HepG2 (cell line): ENCODE results near the gene PLCL2. TPM values are rescaled to one million over a fixed set of nuclear protein-coding genes. Genes with fewer than 3 reads are reported as not detected.
A peak's percentile ranks its signal among the peaks of the same experiment; 100 is the strongest.

Experiments used
- ATAC-seq: fragments of 200-7000 bp; cut with Tn5 transposase; 3 replicates; pipeline ENCODE4 v1.9.1; 2020; ENCODE audit warnings: mild to moderate bottlenecking, moderate library complexity
- BruUV-seq: library from RNA; stranded (reverse); fragments of 400-500 nt; replicated peaks from 2 replicates; lab custom pipeline; 2021; lab: Mats Ljungman, UMichigan
- CTCF ChIA-PET: fragments of 300-600 bp; formaldehyde crosslinking; extraction: SDS; loops from one replicate; lab custom pipeline; 2021; ENCODE audit warnings: low total read pairs, inconsistent platforms, low intra/inter-chr PET ratio; lab: Yijun Ruan, JAX
- POLR2A ChIA-PET: fragments of 350-600 bp; sonication (Branson Sonifier 250); formaldehyde crosslinking; loops from one replicate; lab custom pipeline; 2020; ENCODE audit warnings: antibody characterized with exemption, inconsistent platforms; lab: Yijun Ruan, JAX
- DNase-seq: peaks from one replicate; pipeline ENCODE4 v3.0.0-alpha.2; 2015; ENCODE audit warnings: low spot score
- FAIRE-seq: peaks from 3 replicates; lab custom pipeline; 2011; peaks lifted over from hg19 to GRCh38; lab: Jason Lieb, UNC
- H2AFZ ChIP-seq: one replicate; pipeline ENCODE4 v1.6.1; 2011; ENCODE audit warnings: low read length, inconsistent platforms
- H3K27ac ChIP-seq: fragments of 300-600 bp; 3 replicates; pipeline ENCODE4 v1.8.0; 2011; ENCODE audit warnings: mixed run types, mild to moderate bottlenecking, mixed read lengths, low read length, inconsistent platforms; ENCODE audit not compliant: insufficient read depth; ENCODE audit errors: extremely low read length
- H3K27me3 ChIP-seq, 2 experiments: fragments of 200-600 bp in 1 of 2; 2 replicates in 1 of 2; 3 replicates in 1 of 2; pipeline versions ENCODE4 v1.6.0 to v1.8.0; 2011; ENCODE audit warnings: low read length in 2 of 2, mild to moderate bottlenecking in 2 of 2, moderate library complexity in 2 of 2, inconsistent platforms in 1 of 2; ENCODE audit not compliant: insufficient read depth in 2 of 2, control insufficient read depth in 1 of 2
- H3K36me3 ChIP-seq, 2 experiments: fragments of 200-600 bp in 1 of 2; replicated peaks in 1 of 2; 2 replicates in 1 of 2; 3 replicates in 1 of 2; pipeline versions ENCODE4 v1.5.1 to v1.8.0; 2011; ENCODE audit warnings: low read length in 2 of 2, inconsistent platforms in 1 of 2; ENCODE audit not compliant: insufficient read depth in 2 of 2, control insufficient read depth in 1 of 2
- H3K4me1 ChIP-seq: 2 replicates; pipeline ENCODE4 v1.5.1; 2012; ENCODE audit warnings: low read length, inconsistent platforms; ENCODE audit not compliant: insufficient read depth
- H3K4me2 ChIP-seq: 2 replicates; pipeline ENCODE4 v1.6.0; 2011; ENCODE audit warnings: low read depth, low read length, inconsistent platforms
- H3K4me3 ChIP-seq, 3 experiments: fragments of 200-600 bp in 1 of 3; sonication (generic), shearing (Covaris generic) in 1 of 3; replicated peaks in 1 of 3; 2 replicates each; pipeline ENCODE4 v1.5.1; 2011 to 2016; ENCODE audit warnings: low read length in 3 of 3, inconsistent platforms in 2 of 3, low read depth in 2 of 3, mild to moderate bottlenecking in 2 of 3, control low read depth in 1 of 3, mixed read lengths in 1 of 3; ENCODE audit not compliant: insufficient read depth in 1 of 3
- H3K79me2 ChIP-seq: one replicate; pipeline ENCODE4 v1.6.1; 2011; ENCODE audit warnings: low read length, inconsistent platforms; ENCODE audit not compliant: insufficient read depth
- H3K9ac ChIP-seq: 2 replicates; pipeline ENCODE4 v1.6.0; 2011; ENCODE audit warnings: mild to moderate bottlenecking, low read depth, low read length, inconsistent platforms; ENCODE audit not compliant: insufficient read depth
- H3K9me3 ChIP-seq: 2 replicates; pipeline ENCODE4 v1.5.1; 2012; ENCODE audit warnings: mild to moderate bottlenecking, low read length
- H4K20me1 ChIP-seq: 2 replicates; pipeline ENCODE4 v1.6.0; 2011; ENCODE audit warnings: inconsistent platforms, mild to moderate bottlenecking, low read length, moderate library complexity; ENCODE audit not compliant: insufficient read depth
- HIVEP1 ChIP-seq: sonication (generic); formaldehyde crosslinking; IDR thresholded peaks from 2 replicates; pipeline ENCODE4 v1.4.0; 2020; ENCODE audit warnings: mild to moderate bottlenecking, missing genetic modification reagents
- IRF9 ChIP-seq: sonication (generic); formaldehyde crosslinking; IDR thresholded peaks from 2 replicates; pipeline ENCODE4 v1.8.0; 2022; ENCODE audit warnings: missing genetic modification reagents, mild to moderate bottlenecking, borderline replicate concordance
- KLF12 ChIP-seq: sonication (generic); formaldehyde crosslinking; IDR thresholded peaks from 2 replicates; pipeline ENCODE4 v1.4.0; 2020; ENCODE audit warnings: missing genetic modification reagents, borderline replicate concordance
- MIER2 ChIP-seq: IDR thresholded peaks from 2 replicates; pipeline ENCODE4 v1.6.1; 2016; ENCODE audit warnings: missing biosample characterization, missing genetic modification reagents
- ZNF7 ChIP-seq: IDR thresholded peaks from 2 replicates; pipeline ENCODE4 v1.6.1; 2016; ENCODE audit warnings: missing biosample characterization, missing genetic modification reagents
- ZNF790 ChIP-seq: sonication (generic); formaldehyde crosslinking; IDR thresholded peaks from 2 replicates; pipeline ENCODE4 v1.8.0; 2022; ENCODE audit warnings: missing genetic modification reagents, mild to moderate bottlenecking, borderline replicate concordance
- WGBS: methylation state at CpG from one replicate; pipeline ENCODE4 v1.1.6; 2017; ENCODE audit warnings: low lambda C conversion rate; 5-methylcytosine and 5-hydroxymethylcytosine counted together
- in situ Hi-C: cut with HindIII; loops from 2 replicates; pipeline ENCODE4 v1.10.0; 2017; ENCODE audit warnings: low pct_unique_long_range_greater_than_20kb; ENCODE audit not compliant: extremely low pct_ligation_motif_present
- intact Hi-C: fragments of 100-400 bp; cut with micrococcal nuclease; formaldehyde crosslinking; loops from one replicate; pipeline ENCODE4 v1.10.0; 2022; ENCODE audit not compliant: unreplicated experiment
- polyA plus RNA-seq, 8 experiments: library from polyadenylated mRNA; depleted of rRNA in 3 of 8; stranded (reverse) in 7 of 8; unstranded in 1 of 8; fragments of >200 nt; fragmentation: Illumina TruSeq in 4 of 8; extraction: Trizol in 4 of 8; gene quantifications; 2 replicates each; pipeline versions ENCODE4 v1.2.1 to v1.2.3, GENCODE V29; 2011 to 2016; ENCODE audit warnings: low read depth in 4 of 8, missing spikeins in 1 of 8, mixed read lengths in 1 of 8; ENCODE audit not compliant: insufficient read depth in 1 of 8
- total RNA-seq, 5 experiments: library from RNA; depleted of rRNA; stranded (reverse); fragments of >200 nt; fragmentation: Illumina TruSeq; extraction: Trizol; gene quantifications; 2 replicates each; pipeline ENCODE4 v1.2.3, GENCODE V29; 2016; ENCODE audit warnings: low read depth in 1 of 5

The PLCL2 gene
- total and polyA plus RNA-seq, 2 of the 13 experiments (the other 11 are each of a cell fraction or from before 2014, with no cell fraction given), result not detected

- H3K4me3 ChIP-seq, result no peak overlapping the region
- no peak overlapping the region for H3K27ac ChIP-seq
- H3K79me2 ChIP-seq, result no peaks in the 10 kb centered on the region
- POLR2A ChIA-PET, result no interaction called here
- H3K9ac ChIP-seq, result no peak overlapping the region
- TF ChIP-seq MIER2 (CRISPR knock-in tag) (no peak), ZNF790 (CRISPR knock-in tag) (no peak), KLF12 (CRISPR knock-in tag) (no peak), HIVEP1 (CRISPR knock-in tag) (no peak)
- no peak overlapping the region for H2AFZ ChIP-seq
- intact Hi-C loops, result no loop called here
- H3K36me3 ChIP-seq, result no peaks in the 10 kb centered on the region
- H4K20me1 ChIP-seq, result no peaks in the 10 kb centered on the region
- in situ Hi-C loops, result no loop called here
- DNase-seq (no peak), FAIRE-seq (no peak), ATAC-seq (no peak)
- H3K4me1 ChIP-seq, result no peaks in the 10 kb centered on the region
- H3K9me3 ChIP-seq, result no peaks in the 10 kb centered on the region
- peaks cover 0 to 3% of the 10 kb centered on the region in 2 experiments; a peak in 2 of 5 replicates for H3K27me3 ChIP-seq
- H3K4me2 ChIP-seq, result no peak overlapping the region
- BruUV-seq, result no TSS peak
- WGBS, result 50% methylated on average over 1 of the region's 1 CpG
- CTCF ChIA-PET, result no interaction called here
These were observed 190.6 kb downstream of the PLCL2 start for GRCh38 chr3:17075358-17075757.

- H3K9me3 ChIP-seq, result no peaks in the 10 kb centered on the region
- H2AFZ ChIP-seq, result no peak overlapping the region
- H3K9ac ChIP-seq, result no peak overlapping the region
- ATAC-seq (no peak), DNase-seq (no peak), FAIRE-seq (no peak)
- 0% methylated on average over 1 of the region's 1 CpG for WGBS
- no TSS peak for BruUV-seq
- H3K27ac ChIP-seq, result no peak overlapping the region
- TF ChIP-seq IRF9 (no peak), ZNF7 (CRISPR knock-in tag) (peak; percentile 90)
- no peaks in the 10 kb centered on the region for H3K36me3 ChIP-seq
- H3K27me3 ChIP-seq, result peaks cover 0 to 3% of the 10 kb centered on the region in 2 experiments; a peak in 2 of 5 replicates
- no peaks in the 10 kb centered on the region for H3K4me1 ChIP-seq
- intact Hi-C loops (no loop called here), in situ Hi-C loops (no loop called here)
- ChIA-PET POLR2A (no interaction called here), CTCF (no interaction called here)
- H3K4me3 ChIP-seq, result no peak overlapping the region
- no peak overlapping the region for H3K4me2 ChIP-seq
- no peaks in the 10 kb centered on the region for H3K79me2 ChIP-seq
- no peaks in the 10 kb centered on the region for H4K20me1 ChIP-seq
These were observed 191.2 kb downstream of the PLCL2 start for GRCh38 chr3:17075907-17076306.
